Raji (cell line): ENCODE data around the gene CMIP.

ENCODE experiments used
- POLR2A ChIP-seq: IDR thresholded peaks from 2 replicates; pipeline ENCODE4 v1.6.1; 2011; ENCODE audit warnings: low read depth, low read length, control low read depth; ENCODE audit not compliant: insufficient read depth

Gene CMIP

GRCh38 chr16:81595629-81596292 is 151.2 kb downstream of the CMIP start:
- no peak for TF ChIP-seq POLR2A

- TF ChIP-seq POLR2A: no peak
These were observed 152.6 kb downstream of the CMIP start for GRCh38 chr16:81597079-81597658.

- no peak for TF ChIP-seq POLR2A
These were observed 153.5 kb downstream of the CMIP start for GRCh38 chr16:81598083-81598482.

DNA sequence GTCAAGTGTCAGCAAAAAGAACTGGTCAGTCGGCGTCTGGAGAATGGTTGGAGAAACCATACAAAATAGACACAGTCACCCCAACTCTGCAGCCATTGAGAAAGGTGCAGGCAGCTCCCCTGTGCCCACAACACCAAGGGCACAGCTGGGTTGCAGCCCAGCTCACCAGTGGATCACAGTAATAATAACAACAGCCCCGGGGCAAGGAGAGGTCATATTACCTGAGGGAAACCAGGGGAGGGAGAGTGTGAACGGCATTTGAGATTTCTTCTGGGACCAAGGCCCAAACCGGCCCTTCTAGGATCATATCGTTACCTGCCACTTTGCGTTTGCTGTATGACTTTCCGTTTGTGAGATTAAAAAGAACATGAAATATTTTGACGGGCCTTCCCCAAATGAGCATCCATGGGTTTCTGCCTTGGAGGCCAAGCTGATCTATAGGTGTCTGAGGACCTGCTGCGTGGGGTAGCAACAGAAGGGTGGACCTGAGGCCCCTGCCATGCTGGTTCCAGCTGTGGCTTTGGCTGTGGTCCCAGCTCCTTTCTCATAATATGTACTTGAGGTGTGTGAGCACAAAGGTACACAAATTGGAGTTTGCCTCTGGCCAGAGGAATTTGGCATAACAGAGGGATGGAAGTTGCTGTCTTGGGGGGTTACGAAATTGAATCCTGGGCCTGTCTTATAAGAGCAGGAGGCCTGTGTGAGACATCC is 154.6 kb downstream of the CMIP start:
- TF ChIP-seq POLR2A: no peak

DNA sequence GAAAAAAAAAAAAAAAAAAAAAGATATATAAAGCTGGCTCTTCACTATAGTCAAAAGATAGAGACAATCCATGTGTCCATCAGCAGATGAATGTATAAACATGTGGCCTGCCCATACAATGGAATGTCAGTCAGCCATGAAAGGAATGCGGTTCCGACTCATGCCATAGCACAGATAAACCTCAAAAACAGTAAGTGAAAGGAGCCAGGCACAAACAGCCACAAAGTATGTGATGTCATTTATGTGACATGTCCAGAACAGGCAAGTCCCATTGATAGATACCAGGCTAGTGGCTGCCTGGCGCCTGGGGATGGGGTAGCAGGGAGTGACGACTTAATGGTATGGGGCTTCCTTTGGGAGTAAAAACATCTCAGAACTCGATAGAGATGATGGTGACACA is 155.7 kb downstream of the CMIP start:
- no peak for TF ChIP-seq POLR2A

- TF ChIP-seq POLR2A: no peak
These were observed 156.4 kb downstream of the CMIP start for GRCh38 chr16:81601008-81601428.

- TF ChIP-seq POLR2A: no peak
These were observed 157.1 kb downstream of the CMIP start for GRCh38 chr16:81601601-81602255.

DNA sequence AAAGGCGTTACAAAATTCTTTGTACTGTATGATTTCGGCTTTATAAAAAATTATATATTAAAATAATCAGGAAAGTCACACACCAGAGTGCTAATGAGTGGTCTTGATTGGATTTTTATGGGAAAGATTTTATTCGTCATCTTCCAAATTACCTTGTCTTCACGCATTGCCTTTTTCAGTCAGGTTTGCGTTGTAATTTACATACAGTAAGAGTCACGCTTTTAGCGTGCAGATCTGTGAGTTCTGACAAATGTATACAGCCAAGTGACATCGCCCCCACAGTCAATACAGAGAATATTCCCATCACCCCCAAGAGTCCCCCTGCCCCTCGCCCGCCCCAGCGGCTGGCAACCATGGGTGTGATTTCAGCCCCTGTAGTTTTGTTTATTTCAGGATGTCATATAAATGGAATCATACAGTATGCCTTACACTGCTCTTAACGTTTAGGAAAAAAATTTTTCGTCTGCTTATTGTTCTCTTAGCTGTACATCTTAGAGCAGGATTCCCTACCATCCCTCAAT is 157.7 kb downstream of the CMIP start:
- TF ChIP-seq POLR2A: no peak

GRCh38 chr16:81602792-81603191 is 158.2 kb downstream of the CMIP start:
- no peak for TF ChIP-seq POLR2A

DNA sequence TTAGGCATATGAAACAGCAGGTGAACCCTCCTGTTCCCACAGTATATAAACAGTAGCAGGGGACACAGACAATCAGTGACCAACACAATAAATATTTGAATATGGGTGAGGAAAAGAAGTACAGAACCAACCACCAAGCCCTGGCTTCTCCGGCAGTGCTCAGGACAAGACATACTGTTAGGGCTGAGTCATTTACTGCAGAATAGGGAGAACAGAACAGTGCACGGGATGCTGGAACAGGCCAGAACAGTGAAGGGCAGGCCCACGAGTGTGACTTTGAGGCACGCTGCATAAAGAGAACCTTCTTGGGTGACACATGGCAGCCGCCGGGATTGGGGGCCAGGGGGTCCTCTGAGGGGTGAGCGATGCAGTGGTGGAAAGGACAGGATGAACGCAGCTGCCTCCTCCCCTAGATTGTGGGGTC is 160.4 kb downstream of the CMIP start:
- TF ChIP-seq POLR2A: no peak

GRCh38 chr16:81606039-81606438 is 161.4 kb downstream of the CMIP start:
- TF ChIP-seq POLR2A: no peak

- TF ChIP-seq POLR2A: no peak
These were observed 162.4 kb downstream of the CMIP start for GRCh38 chr16:81607006-81607405.

- TF ChIP-seq POLR2A: no peak
These were observed 163.4 kb downstream of the CMIP start for GRCh38 chr16:81607805-81608522.

GRCh38 chr16:81608523-81609209 is 164.1 kb downstream of the CMIP start:
- TF ChIP-seq POLR2A: no peak
